ENCODE data around the gene ADPRM. TPM values are rescaled to one million over a fixed set of nuclear protein-coding genes. Genes with fewer than 3 reads are reported as not detected.
A peak's percentile ranks its signal among the peaks of the same experiment; 100 is the strongest.
"Not testable (repeated sequence)": the region's sequence is repeated elsewhere in the genome, so short reads cannot be mapped to it uniquely, and the experiment has no call there.

The ADPRM gene
- total RNA-seq, 2 donors from 2014 or later = 10.0 to 11.5 TPM

- ATAC-seq = no peak
- DNase-seq (ENCODE audit: low spot score in 2 of 2) = no peak
- Mint-ChIP-seq H3K9me3 (no peaks in the 10 kb centered on the region), H3K27ac (no peak overlapping the region), H3K36me3 (peaks cover 12 to 29% of the 10 kb centered on the region in 2 donors)
Observed at GRCh38 chr17:10681866-10682446, 15.4 kb upstream of the ADPRM start.

- peaks cover 12 to 28% of the 10 kb centered on the region in 2 donors for H3K36me3 Mint-ChIP-seq
- no peak for DNase-seq (ENCODE audit: low spot score in 2 of 2)
- H3K27ac Mint-ChIP-seq = no peak overlapping the region
- ATAC-seq = no peak
- no peaks in the 10 kb centered on the region for H3K9me3 Mint-ChIP-seq
Observed at GRCh38 chr17:10683853-10684252, 13.5 kb upstream of the ADPRM start.

GRCh38 chr17:10687499-10687898, 9.9 kb upstream of the ADPRM start:
- ATAC-seq (peak in 1 of 2 donors; percentile 40), DNase-seq (ENCODE audit: low spot score in 2 of 2) (no peak)
- Mint-ChIP-seq H3K9me3 (no peaks in the 10 kb centered on the region), H3K27ac (no peak overlapping the region), H3K36me3 (peaks cover 21% of the 10 kb centered on the region in 2 donors)

GRCh38 chr17:10695875-10696407, 1.5 kb upstream of the ADPRM start:
- peak overlapping the region; percentile 72 to 91 for H3K27ac Mint-ChIP-seq
- H3K9me3 Mint-ChIP-seq; DNase-seq (ENCODE audit: low spot score in 2 of 2); ATAC-seq: not testable (repeated sequence)
- peaks cover 26 to 30% of the 10 kb centered on the region in 2 donors for H3K36me3 Mint-ChIP-seq

GRCh38 chr17:10698096-10698818, 863 bp downstream of the ADPRM start:
- no peak for DNase-seq (ENCODE audit: low spot score in 2 of 2)
- no peaks in the 10 kb centered on the region for H3K9me3 Mint-ChIP-seq
- no peak for ATAC-seq
- H3K27ac Mint-ChIP-seq = peak overlapping the region; percentile 91 to 94
- H3K36me3 Mint-ChIP-seq = peaks cover 16 to 33% of the 10 kb centered on the region in 2 donors

- Mint-ChIP-seq H3K36me3 (peaks cover 18 to 31% of the 10 kb centered on the region in 2 donors), H3K9me3 (no peaks in the 10 kb centered on the region), H3K27ac (peak overlapping the region; percentile 81 to 86)
- no peak for DNase-seq (ENCODE audit: low spot score in 2 of 2)
- no peak for ATAC-seq
Observed at GRCh38 chr17:10699856-10700255, 2.5 kb downstream of the ADPRM start.

- H3K36me3 Mint-ChIP-seq = peaks cover 24 to 37% of the 10 kb centered on the region in 2 donors
- DNase-seq (ENCODE audit: low spot score in 2 of 2) (no peak), ATAC-seq (no peak)
- H3K9me3 Mint-ChIP-seq = no peaks in the 10 kb centered on the region
- peak overlapping the region; percentile 51 to 62 for H3K27ac Mint-ChIP-seq
Observed at GRCh38 chr17:10702574-10702973, 5.2 kb downstream of the ADPRM start.

GRCh38 chr17:10705727-10706126, 8.3 kb downstream of the ADPRM start:
- H3K36me3 Mint-ChIP-seq = peaks cover 17 to 37% of the 10 kb centered on the region in 2 donors

GRCh38 chr17:10713318-10713717, 15.9 kb downstream of the ADPRM start:
- peaks cover 8 to 31% of the 10 kb centered on the region in 2 donors for H3K36me3 Mint-ChIP-seq
- ATAC-seq = no peak

More at GRCh38 chr17:10705727-10706126, 8.3 kb downstream of the ADPRM start:
- ATAC-seq = no peak
- Mint-ChIP-seq H3K27ac (peak overlapping the region; percentile 24 to 64), H3K9me3 (no peaks in the 10 kb centered on the region)
- no peak for DNase-seq (ENCODE audit: low spot score in 2 of 2)

GRCh38 chr17:10716218-10716617, 18.8 kb downstream of the ADPRM start:
- Mint-ChIP-seq H3K9me3 (no peaks in the 10 kb centered on the region), H3K27ac (peak overlapping the region in 1 of 2 donors; percentile 53), H3K36me3 (peaks cover 8 to 14% of the 10 kb centered on the region in 2 donors)
- no peak for ATAC-seq
- DNase-seq (ENCODE audit: low spot score in 2 of 2) = no peak

More at GRCh38 chr17:10713318-10713717, 15.9 kb downstream of the ADPRM start:
- DNase-seq (ENCODE audit: low spot score in 2 of 2) = no peak
- Mint-ChIP-seq H3K9me3 (no peaks in the 10 kb centered on the region), H3K27ac (no peak overlapping the region)

- no peak for DNase-seq (ENCODE audit: low spot score in 2 of 2)
- Mint-ChIP-seq H3K9me3 (no peaks in the 10 kb centered on the region), H3K36me3 (no peaks in the 10 kb centered on the region), H3K27ac (no peak overlapping the region)
- no peak for ATAC-seq
Observed at GRCh38 chr17:10718547-10718946, 21.2 kb downstream of the ADPRM start.

GRCh38 chr17:10724546-10725195, 27.3 kb downstream of the ADPRM start:
- ATAC-seq (no peak), DNase-seq (ENCODE audit: low spot score in 2 of 2) (no peak)
- Mint-ChIP-seq H3K36me3 (no peaks in the 10 kb centered on the region), H3K9me3 (no peaks in the 10 kb centered on the region), H3K27ac (no peak overlapping the region)

GRCh38 chr17:10725262-10725661, 27.9 kb downstream of the ADPRM start:
- ATAC-seq = no peak
- DNase-seq (ENCODE audit: low spot score in 2 of 2) = no peak
- H3K9me3 Mint-ChIP-seq = no peaks in the 10 kb centered on the region
- peaks cover 4 to 5% of the 10 kb centered on the region in 2 donors for H3K36me3 Mint-ChIP-seq
- H3K27ac Mint-ChIP-seq = no peak overlapping the region

- no peaks in the 10 kb centered on the region for H3K9me3 Mint-ChIP-seq
- ATAC-seq = no peak
- DNase-seq (ENCODE audit: low spot score in 2 of 2) = no peak
- H3K27ac Mint-ChIP-seq = no peak overlapping the region
- peaks cover 5 to 7% of the 10 kb centered on the region in 2 donors for H3K36me3 Mint-ChIP-seq
Observed at GRCh38 chr17:10726196-10726595, 28.8 kb downstream of the ADPRM start.

- Mint-ChIP-seq H3K9me3 (no peaks in the 10 kb centered on the region), H3K27ac (no peak overlapping the region), H3K36me3 (peaks cover 5 to 7% of the 10 kb centered on the region in 2 donors)
- ATAC-seq (peak; percentile 38 to 57), DNase-seq (ENCODE audit: low spot score in 2 of 2) (no peak)
Observed at GRCh38 chr17:10727192-10727591, 29.8 kb downstream of the ADPRM start.

GRCh38 chr17:10728331-10728892, 31.0 kb downstream of the ADPRM start:
- DNase-seq (ENCODE audit: low spot score in 2 of 2) (no peak), ATAC-seq (no peak)
- peaks cover 5 to 7% of the 10 kb centered on the region in 2 donors for H3K36me3 Mint-ChIP-seq
- no peaks in the 10 kb centered on the region for H3K9me3 Mint-ChIP-seq
- no peak overlapping the region for H3K27ac Mint-ChIP-seq

Data from activated naive CD4-positive, alpha-beta T cell treated with anti-CD3 and anti-CD28 coated beads, Interleukin-2, amount 50 U/mL, for 72 hours (primary cell).